Astrocyte of the cerebellum (primary cell): ENCODE measurements around the gene FBXW10.
"Not testable (repeated sequence)": the region's sequence is repeated elsewhere in the genome, so short reads cannot be mapped to it uniquely, and the experiment has no call there.

Source experiments
- DNase-seq: peaks from one replicate; pipeline ENCODE4 v3.0.0-alpha.2; 2011; ENCODE audit warnings: low read depth
- H3K4me3 ChIP-seq: 2 replicates; pipeline ENCODE4 v1.5.1; 2011; ENCODE audit warnings: mild to moderate bottlenecking, low read depth, low read length, moderate library complexity
- in situ Hi-C: cut with HindIII; loops from 2 replicates; pipeline ENCODE4 v1.10.0; 2017; ENCODE audit warnings: low sequenced_read_pairs
- TF ChIP-seq, protein P1 (sequence below): IDR thresholded peaks from 2 replicates; pipeline ENCODE4 v1.5.1; 2012; ENCODE audit warnings: low read length, low read depth, moderate library complexity, mild to moderate bottlenecking; ENCODE audit errors: missing control alignments

The FBXW10 gene

GRCh38 chr17:18772471-18772870 is 28.6 kb downstream of the FBXW10 start:
- TF ChIP-seq, protein P1, sequence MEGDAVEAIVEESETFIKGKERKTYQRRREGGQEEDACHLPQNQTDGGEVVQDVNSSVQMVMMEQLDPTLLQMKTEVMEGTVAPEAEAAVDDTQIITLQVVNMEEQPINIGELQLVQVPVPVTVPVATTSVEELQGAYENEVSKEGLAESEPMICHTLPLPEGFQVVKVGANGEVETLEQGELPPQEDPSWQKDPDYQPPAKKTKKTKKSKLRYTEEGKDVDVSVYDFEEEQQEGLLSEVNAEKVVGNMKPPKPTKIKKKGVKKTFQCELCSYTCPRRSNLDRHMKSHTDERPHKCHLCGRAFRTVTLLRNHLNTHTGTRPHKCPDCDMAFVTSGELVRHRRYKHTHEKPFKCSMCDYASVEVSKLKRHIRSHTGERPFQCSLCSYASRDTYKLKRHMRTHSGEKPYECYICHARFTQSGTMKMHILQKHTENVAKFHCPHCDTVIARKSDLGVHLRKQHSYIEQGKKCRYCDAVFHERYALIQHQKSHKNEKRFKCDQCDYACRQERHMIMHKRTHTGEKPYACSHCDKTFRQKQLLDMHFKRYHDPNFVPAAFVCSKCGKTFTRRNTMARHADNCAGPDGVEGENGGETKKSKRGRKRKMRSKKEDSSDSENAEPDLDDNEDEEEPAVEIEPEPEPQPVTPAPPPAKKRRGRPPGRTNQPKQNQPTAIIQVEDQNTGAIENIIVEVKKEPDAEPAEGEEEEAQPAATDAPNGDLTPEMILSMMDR: no peak
- no peak for DNase-seq
- H3K4me3 ChIP-seq: no peak overlapping the region
- in situ Hi-C loops: no loop called here

DNA sequence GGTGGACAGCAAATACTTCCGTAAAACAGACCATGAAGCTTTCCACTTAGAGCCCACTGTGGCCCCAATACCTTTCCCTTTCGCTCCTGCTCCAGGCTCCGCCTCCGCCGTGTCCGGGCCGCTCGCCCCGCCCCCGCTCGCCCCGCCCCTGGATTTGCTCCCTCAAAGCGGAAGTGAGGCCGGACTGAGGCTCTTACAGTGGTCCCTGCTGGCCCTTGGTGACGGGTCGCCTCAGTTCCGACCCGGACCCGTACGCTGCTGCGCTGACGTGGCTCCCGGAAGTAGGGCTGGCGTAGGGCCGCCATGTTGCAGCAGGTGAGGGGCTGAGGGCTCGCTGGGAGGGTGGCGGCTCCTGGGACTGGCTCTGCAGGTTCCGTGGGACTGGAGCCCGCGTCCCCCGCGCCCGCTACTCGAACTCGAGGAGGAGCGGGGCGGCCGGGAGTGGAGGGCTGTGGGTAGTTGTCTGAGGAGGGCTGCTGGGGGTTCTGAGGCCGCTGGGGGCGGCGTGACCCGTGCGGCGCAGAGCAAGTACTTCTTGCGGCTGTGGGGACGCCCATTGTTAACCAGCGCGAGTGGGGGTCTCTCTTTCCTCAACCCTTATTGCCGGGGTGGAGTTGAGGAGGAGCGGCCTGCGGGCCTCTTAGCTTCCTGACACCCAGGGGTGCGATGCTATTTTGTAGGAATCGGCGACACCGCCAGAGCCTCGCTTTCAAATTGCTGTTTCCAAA is 37.3 kb downstream of the FBXW10 start, which contains the start of gene TVP23B:
TSS of gene TVP23B (plus strand) at position 193 of the 728 bp plus-strand sequence. CDS start at position 304, 111 bp downstream.
- DNase-seq: peak; percentile 73
- peak within 1 kb of the TSS; percentile 57 for H3K4me3 ChIP-seq
- in situ Hi-C loops: not testable (repeated sequence)

DNA sequence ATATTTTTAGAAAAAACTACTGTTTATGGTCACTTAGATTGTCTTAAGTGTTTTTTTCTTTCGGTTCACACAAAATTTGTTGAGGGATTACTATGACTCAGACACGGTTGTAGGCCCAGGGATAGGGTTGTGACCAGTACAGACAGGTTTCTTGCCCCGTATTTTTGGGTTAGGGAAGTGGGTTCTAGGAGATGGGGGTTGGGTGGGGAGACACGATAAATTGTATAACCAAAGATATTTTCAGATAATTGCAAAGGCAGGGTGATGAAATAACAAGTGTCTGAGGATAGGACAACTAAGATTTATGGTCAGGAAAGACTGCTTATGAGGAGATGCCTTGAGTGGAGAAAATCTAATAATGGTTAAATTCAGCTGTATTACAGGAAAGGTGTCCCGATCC is 38.0 kb downstream of the FBXW10 start:
- DNase-seq, in situ Hi-C loops: not testable (repeated sequence)
- H3K4me3 ChIP-seq: peak overlapping the region; percentile 57

DNA sequence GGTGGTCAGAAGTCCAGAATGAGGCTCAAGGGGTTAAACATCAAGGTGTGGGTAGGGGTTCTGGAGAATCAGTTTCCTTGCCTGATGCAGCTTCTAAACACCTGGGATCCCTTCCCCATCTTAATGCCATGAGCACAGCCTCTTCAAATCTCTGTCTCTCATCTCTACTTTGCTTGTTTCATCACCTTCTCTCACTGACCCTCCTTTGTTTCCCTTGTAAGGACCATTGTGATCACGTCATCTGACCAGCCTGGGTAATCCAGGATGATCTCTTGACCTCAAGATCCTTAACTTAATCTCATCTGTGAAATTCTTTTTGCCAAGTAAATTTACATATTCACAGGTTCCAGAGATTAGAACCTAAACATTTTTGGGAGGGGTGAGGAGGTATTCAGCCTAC is 42.1 kb downstream of the FBXW10 start:
- DNase-seq, H3K4me3 ChIP-seq, in situ Hi-C loops: not testable (repeated sequence)

DNA sequence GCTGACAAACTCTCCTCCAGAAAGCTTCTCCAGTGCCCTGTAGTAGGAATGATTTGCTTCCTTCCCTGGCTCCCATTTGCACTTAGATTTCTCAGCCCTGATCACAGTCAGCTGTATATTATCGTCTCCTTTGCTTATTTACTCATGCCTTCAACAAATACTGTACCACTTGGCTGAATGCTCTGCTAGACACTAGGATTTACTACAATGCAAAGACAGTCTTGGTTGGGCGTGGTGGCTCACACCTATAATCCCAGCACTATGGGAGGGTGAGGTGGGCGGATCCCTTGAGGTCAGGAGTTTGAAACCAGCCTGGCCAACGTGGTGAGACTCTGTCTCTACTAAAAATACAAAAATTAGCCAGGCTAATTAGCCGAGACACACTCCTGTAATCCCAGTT is 43.0 kb downstream of the FBXW10 start:
- H3K4me3 ChIP-seq, in situ Hi-C loops, DNase-seq: not testable (repeated sequence)

GRCh38 chr17:18791402-18791801 is 47.5 kb downstream of the FBXW10 start:
- H3K4me3 ChIP-seq, DNase-seq, in situ Hi-C loops: not testable (repeated sequence)

DNA sequence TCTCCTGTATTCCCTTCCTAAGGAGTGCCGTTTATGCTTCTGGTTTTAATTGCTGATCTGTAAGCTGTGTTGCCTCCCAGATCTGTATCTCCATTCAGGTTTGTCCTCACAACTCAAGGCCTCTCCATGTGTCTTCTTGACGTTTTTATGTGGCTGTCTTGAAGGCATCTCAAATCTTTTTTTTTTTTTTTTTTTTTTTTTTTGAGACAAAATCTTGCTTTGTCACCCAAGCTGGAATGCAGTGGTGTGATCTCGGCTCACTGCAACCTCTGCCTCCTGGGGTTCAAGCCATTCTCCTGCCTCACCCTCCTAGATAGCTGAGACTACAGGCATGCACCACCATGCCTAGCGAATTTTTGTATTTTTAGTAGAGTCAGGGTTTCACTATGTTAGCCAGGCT is 51.0 kb downstream of the FBXW10 start:
- in situ Hi-C loops, H3K4me3 ChIP-seq, DNase-seq: not testable (repeated sequence)

GRCh38 chr17:18796887-18797286 is 53.0 kb downstream of the FBXW10 start:
- DNase-seq, H3K4me3 ChIP-seq, in situ Hi-C loops: not testable (repeated sequence)

DNA sequence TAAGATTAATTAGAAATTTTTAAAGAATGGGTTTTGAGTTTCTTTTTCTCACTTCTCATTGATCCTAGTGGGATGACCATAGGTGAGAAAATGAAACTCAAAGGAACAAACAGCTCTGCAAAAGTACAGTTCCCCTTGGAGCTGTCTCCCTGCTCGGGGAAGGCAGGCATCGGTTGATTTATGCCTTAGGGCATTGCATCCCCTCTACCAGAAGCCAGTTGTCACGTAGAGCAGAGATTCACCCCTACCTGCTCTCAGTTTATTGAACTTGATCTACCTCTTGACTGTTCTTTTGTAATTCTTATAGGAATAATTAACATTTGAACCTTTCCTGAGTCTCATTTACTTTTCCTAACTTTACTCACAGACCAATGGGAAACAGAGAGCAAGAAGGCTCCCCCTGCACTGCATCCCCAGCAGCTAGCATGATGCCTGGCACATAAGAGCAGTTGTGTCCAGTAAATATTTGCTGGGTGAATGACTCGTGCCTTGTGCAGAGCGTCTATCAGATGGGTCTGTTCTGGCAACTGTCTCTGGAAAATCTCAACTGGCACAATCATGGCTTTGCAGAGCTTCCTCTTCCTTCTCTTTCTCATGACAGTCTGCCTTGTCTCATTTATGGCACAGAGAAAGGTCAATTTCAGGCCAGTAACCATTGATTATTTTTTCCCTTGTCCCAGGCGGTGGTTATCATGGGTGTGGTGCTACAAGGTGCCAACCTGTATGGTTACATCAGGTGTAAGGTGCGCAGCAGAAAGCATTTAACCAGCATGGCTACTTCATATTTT is 59.8 kb downstream of the FBXW10 start:
- H3K4me3 ChIP-seq, DNase-seq, in situ Hi-C loops: not testable (repeated sequence)

DNA sequence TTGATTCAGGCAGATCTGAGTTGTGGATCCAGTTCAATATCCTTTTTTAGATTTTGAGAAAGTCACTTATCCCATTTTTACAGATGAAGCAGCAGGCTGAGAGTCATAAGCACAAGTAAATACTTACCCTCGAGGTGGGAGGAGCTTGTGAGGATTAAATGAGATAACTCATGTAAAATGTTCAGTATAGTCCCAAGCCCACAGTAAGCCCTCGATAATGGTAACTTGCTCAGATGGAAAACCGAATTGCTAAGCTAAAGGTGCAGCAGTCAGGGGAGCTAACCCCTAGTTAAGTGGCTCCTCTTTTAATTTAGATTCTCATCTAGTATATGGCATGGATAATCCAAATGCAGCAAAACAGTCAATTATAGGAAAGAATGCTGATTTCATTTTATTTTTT is 72.1 kb downstream of the FBXW10 start:
- in situ Hi-C loops: not testable (repeated sequence)

DNA sequence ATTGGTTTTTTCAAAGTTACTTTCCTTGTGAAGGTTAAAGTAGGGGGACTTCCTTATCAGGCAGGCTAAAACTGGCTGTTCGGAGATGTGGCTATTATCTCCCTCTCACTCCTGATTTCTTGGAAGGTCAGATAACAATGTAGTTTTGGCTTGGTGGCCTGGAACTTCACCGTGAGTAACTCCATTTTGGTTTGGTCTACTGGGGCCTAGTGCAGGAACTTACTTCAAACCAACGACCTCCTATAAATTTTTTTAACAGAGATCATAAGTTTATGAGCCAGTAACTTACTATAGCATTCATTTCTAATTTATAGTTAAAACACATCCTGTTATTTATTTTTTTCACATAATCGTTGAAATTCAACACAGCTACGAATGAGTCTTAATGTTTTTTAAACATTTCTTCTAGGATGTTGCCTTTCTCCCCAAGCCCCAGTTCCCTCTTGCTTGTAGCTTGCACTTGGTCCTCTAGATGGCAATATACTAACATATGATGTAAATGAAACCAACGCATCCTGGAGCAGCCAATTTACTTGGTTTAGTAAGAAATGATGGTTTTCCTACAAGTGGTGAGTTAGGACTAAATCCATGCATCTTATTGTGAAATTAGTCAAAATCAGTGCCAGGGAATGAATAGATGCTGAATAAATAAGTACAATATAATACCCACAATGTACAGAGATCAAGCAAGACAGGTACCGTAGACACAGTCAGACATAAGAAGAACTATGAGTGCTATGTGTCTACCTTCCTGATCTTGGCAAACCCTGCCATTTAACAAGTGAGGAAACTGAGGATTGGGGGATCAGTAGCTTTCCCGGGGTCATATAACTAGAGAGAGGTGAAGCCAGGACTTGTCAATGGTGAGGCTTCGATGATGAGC is 72.9 kb downstream of the FBXW10 start:
- in situ Hi-C loops, H3K4me3 ChIP-seq: not testable (repeated sequence)
- TF ChIP-seq, protein P1: peak; percentile 49
- peak; percentile 68 for DNase-seq

More for the DNA sequence above, 72.1 kb downstream of the FBXW10 start:
- H3K4me3 ChIP-seq, DNase-seq: not testable (repeated sequence)

GRCh38 chr17:18821430-18821829 is 77.6 kb downstream of the FBXW10 start:
- H3K4me3 ChIP-seq, in situ Hi-C loops, DNase-seq: not testable (repeated sequence)

DNA sequence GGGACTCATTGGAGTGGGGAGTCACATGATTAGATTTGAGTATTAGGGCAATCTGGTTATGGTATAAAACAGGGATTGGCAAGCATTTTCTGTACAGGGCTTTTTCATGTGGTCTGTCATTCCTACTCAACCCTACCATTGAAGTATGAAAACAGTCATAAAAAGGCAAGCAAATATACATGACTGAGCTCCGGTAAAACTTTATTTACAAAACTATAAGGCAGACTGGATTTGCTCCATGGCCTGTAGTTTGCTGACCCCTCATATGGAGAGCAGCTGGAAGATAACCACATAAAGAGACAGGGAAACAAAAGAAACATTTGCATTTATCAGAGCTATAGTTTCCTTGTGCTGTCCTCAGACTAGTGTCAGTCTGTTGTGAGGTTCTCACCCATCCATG is 83.8 kb downstream of the FBXW10 start:
- H3K4me3 ChIP-seq, in situ Hi-C loops, DNase-seq: not testable (repeated sequence)
